ENCODE results near the gene INPP4B. TPM values are rescaled to one million over a fixed set of nuclear protein-coding genes. Genes with fewer than 3 reads are reported as not detected.

Gene INPP4B
- total and polyA plus RNA-seq, 2 experiments from 2014 or later = 20.3 to 27.5 TPM

- H3K9me3 ChIP-seq (ENCODE audit: low read depth) = no peaks in the 10 kb centered on the region
- in situ Hi-C loops (cut with MboI) = no loop called here
- 95 to 100% methylated on average over 1 of the region's 1 CpG for WGBS, 2 experiments (ENCODE audit: low coverage in 1 of 2, low lambda C conversion rate in 2 of 2, missing lambda C conversion rate in 2 of 2)
Observed at GRCh38 chr4:142339053-142339452, 507.0 kb downstream of the INPP4B start.

GRCh38 chr4:142336251-142336934 is 509.7 kb downstream of the INPP4B start:
- H3K27ac ChIP-seq = no peak overlapping the region
- no peaks in the 10 kb centered on the region for H3F3A ChIP-seq (ENCODE audit: insufficient read depth)
- WGBS, 2 experiments (ENCODE audit: low coverage in 1 of 2, low lambda C conversion rate in 2 of 2, missing lambda C conversion rate in 2 of 2) = 89 to 90% methylated on average over 12 of the region's 12 CpGs
- H3K4me1 ChIP-seq (ENCODE audit: insufficient read depth) = 0 out of 2 replicates have a peak, but pooled peaks cover 8% of the 10 kb centered on the region
- no peak overlapping the region for H3K4me3 ChIP-seq
- TF ChIP-seq EZH2 (IDR thresholded peaks at IDR 0.05; ENCODE audit: insufficient read depth, poor library complexity, severe bottlenecking) (no peak), EZH2phosphoT487 (IDR thresholded peaks at IDR 0.05; ENCODE audit: insufficient read depth, low read depth) (no peak)
- H3K27me3 ChIP-seq (replicated peaks; ENCODE audit: insufficient read depth) = no peaks in the 10 kb centered on the region
- H3K9me3 ChIP-seq (ENCODE audit: low read depth) = no peaks in the 10 kb centered on the region
- no peak overlapping the region for H3K9ac ChIP-seq
- H3K4me2 ChIP-seq (ENCODE audit: unreplicated experiment) = no peak overlapping the region
- DNase-seq = no peak
- H3K9me2 ChIP-seq (ENCODE audit: insufficient read depth) = no peaks in the 10 kb centered on the region
- in situ Hi-C loops (cut with MboI) = no loop called here
- peaks cover 64% of the 10 kb centered on the region for H3K79me2 ChIP-seq (ENCODE audit: insufficient read depth)
- no peaks in the 10 kb centered on the region for H4K20me1 ChIP-seq (ENCODE audit: insufficient read depth)
- no peaks in the 10 kb centered on the region for H3K36me3 ChIP-seq (ENCODE audit: low read depth)
- no peak overlapping the region for H2AFZ ChIP-seq

More at GRCh38 chr4:142339053-142339452, 507.0 kb downstream of the INPP4B start:
- TF ChIP-seq EZH2 (IDR thresholded peaks at IDR 0.05; ENCODE audit: insufficient read depth, poor library complexity, severe bottlenecking) = no peak
- TF ChIP-seq EZH2phosphoT487 (IDR thresholded peaks at IDR 0.05; ENCODE audit: insufficient read depth, low read depth) = no peak
- Histone ChIP-seq H3K4me2 (ENCODE audit: unreplicated experiment) (no peak overlapping the region), H4K20me1 (ENCODE audit: insufficient read depth) (no peaks in the 10 kb centered on the region), H3K9ac (no peak overlapping the region), H3K27ac (no peak overlapping the region), H3K4me1 (ENCODE audit: insufficient read depth) (0 out of 2 replicates have a peak, but pooled peaks cover 9% of the 10 kb centered on the region), H2AFZ (no peak overlapping the region), H3K79me2 (ENCODE audit: insufficient read depth) (peaks cover 69% of the 10 kb centered on the region), H3F3A (ENCODE audit: insufficient read depth) (no peaks in the 10 kb centered on the region), H3K4me3 (no peak overlapping the region), H3K36me3 (ENCODE audit: low read depth) (no peaks in the 10 kb centered on the region), H3K27me3 (replicated peaks; ENCODE audit: insufficient read depth) (no peaks in the 10 kb centered on the region), H3K9me2 (ENCODE audit: insufficient read depth) (no peaks in the 10 kb centered on the region)
- DNase-seq = no peak

- Histone ChIP-seq H3K27ac (no peak overlapping the region), H3K9me3 (ENCODE audit: low read depth) (no peaks in the 10 kb centered on the region), H4K20me1 (ENCODE audit: insufficient read depth) (no peaks in the 10 kb centered on the region), H3K9me2 (ENCODE audit: insufficient read depth) (no peaks in the 10 kb centered on the region), H3K79me2 (ENCODE audit: insufficient read depth) (peaks cover 64% of the 10 kb centered on the region), H3K4me1 (ENCODE audit: insufficient read depth) (no peaks in the 10 kb centered on the region), H2AFZ (no peak overlapping the region), H3K4me3 (no peak overlapping the region), H3K9ac (no peak overlapping the region), H3K36me3 (ENCODE audit: low read depth) (no peaks in the 10 kb centered on the region), H3K27me3 (replicated peaks; ENCODE audit: insufficient read depth) (no peaks in the 10 kb centered on the region), H3K4me2 (ENCODE audit: unreplicated experiment) (no peak overlapping the region), H3F3A (ENCODE audit: insufficient read depth) (no peaks in the 10 kb centered on the region)
- no peak for TF ChIP-seq EZH2 (IDR thresholded peaks at IDR 0.05; ENCODE audit: insufficient read depth, poor library complexity, severe bottlenecking)
- TF ChIP-seq EZH2phosphoT487 (IDR thresholded peaks at IDR 0.05; ENCODE audit: insufficient read depth, low read depth) = no peak
- no peak for DNase-seq
- in situ Hi-C loops (cut with MboI) = no loop called here
Observed at GRCh38 chr4:142334931-142335330, 511.2 kb downstream of the INPP4B start.

- H3K9ac ChIP-seq = no peak overlapping the region
- no peak for DNase-seq
- in situ Hi-C loops (cut with MboI) = no loop called here
Observed at GRCh38 chr4:142331646-142332045, 514.5 kb downstream of the INPP4B start.

More at GRCh38 chr4:142331646-142332045, 514.5 kb downstream of the INPP4B start:
- Histone ChIP-seq H2AFZ (no peak overlapping the region), H3K79me2 (ENCODE audit: insufficient read depth) (peaks cover 70% of the 10 kb centered on the region), H3K27me3 (replicated peaks; ENCODE audit: insufficient read depth) (no peaks in the 10 kb centered on the region), H3K4me2 (ENCODE audit: unreplicated experiment) (no peak overlapping the region), H3K27ac (no peak overlapping the region), H3K36me3 (ENCODE audit: low read depth) (no peaks in the 10 kb centered on the region), H3K9me3 (ENCODE audit: low read depth) (no peaks in the 10 kb centered on the region), H3K4me1 (ENCODE audit: insufficient read depth) (no peaks in the 10 kb centered on the region), H3K4me3 (no peak overlapping the region), H4K20me1 (ENCODE audit: insufficient read depth) (no peaks in the 10 kb centered on the region), H3F3A (ENCODE audit: insufficient read depth) (no peaks in the 10 kb centered on the region), H3K9me2 (ENCODE audit: insufficient read depth) (no peaks in the 10 kb centered on the region)
- TF ChIP-seq EZH2 (IDR thresholded peaks at IDR 0.05; ENCODE audit: insufficient read depth, poor library complexity, severe bottlenecking) (no peak), EZH2phosphoT487 (IDR thresholded peaks at IDR 0.05; ENCODE audit: insufficient read depth, low read depth) (no peak)
- 93 to 95% methylated on average over 1 of the region's 1 CpG for WGBS, 2 experiments (ENCODE audit: low coverage in 1 of 2, low lambda C conversion rate in 2 of 2, missing lambda C conversion rate in 2 of 2)

Data from GM23248 (cell line).